K562 (cell line): ENCODE measurements around the gene NLRX1. TPM values are rescaled to one million over a fixed set of nuclear protein-coding genes. Genes with fewer than 3 reads are reported as not detected.
A peak's percentile ranks its signal among the peaks of the same experiment; 100 is the strongest.

Source experiments
- BDP1 ChIP-seq: IDR thresholded peaks from 3 replicates; pipeline ENCODE4 v1.6.1; 2011; ENCODE audit not compliant: insufficient read length, insufficient read depth
- CBFA2T2 ChIP-seq: fragments of 450-650 bp; conservative IDR thresholded peaks from 2 replicates; pipeline ENCODE4 v1.6.1; 2017; ENCODE audit warnings: mild to moderate bottlenecking
- DIDO1 ChIP-seq: fragments of 450-650 bp; IDR thresholded peaks from 2 replicates; pipeline ENCODE4 v1.6.1; 2016; ENCODE audit warnings: low read depth, missing biosample characterization, missing genetic modification characterization
- ELF2 ChIP-seq: fragments of 250-450 bp; sonication (Bioruptor Pico); IDR thresholded peaks from 2 replicates; pipeline ENCODE4 v1.5.0; 2021; ENCODE audit warnings: mild to moderate bottlenecking
- HDAC8 ChIP-seq: fragments of 450-650 bp; IDR thresholded peaks from 2 replicates; pipeline ENCODE4 v1.6.1; 2016; ENCODE audit warnings: mild to moderate bottlenecking, missing genetic modification characterization, moderate library complexity, missing compliant biosample characterization
- HIVEP1 ChIP-seq: fragments of 250-450 bp; sonication (Bioruptor Pico); IDR thresholded peaks from 2 replicates; pipeline ENCODE4 v1.4.0; 2020; ENCODE audit warnings: mild to moderate bottlenecking
- HNRNPH1 ChIP-seq: fragments of 200-400 bp; formaldehyde crosslinking; optimal IDR thresholded peaks from 2 replicates; pipeline ENCODE3; 2017; ENCODE audit warnings: low read depth, mild to moderate bottlenecking, low read length, moderate library complexity
- ILK ChIP-seq: fragments of 450-650 bp; IDR thresholded peaks from 2 replicates; pipeline ENCODE4 v1.6.1; 2016; ENCODE audit warnings: missing genetic modification characterization, low read depth, mild to moderate bottlenecking, missing compliant biosample characterization, moderate library complexity, borderline replicate concordance
- IRF2 ChIP-seq: sonication (generic); formaldehyde crosslinking; IDR thresholded peaks from 2 replicates; pipeline ENCODE4 v1.8.1; 2022; ENCODE audit warnings: mild to moderate bottlenecking, missing genetic modification reagents
- KLF13 ChIP-seq: fragments of 450-650 bp; IDR thresholded peaks from 2 replicates; pipeline ENCODE4 v1.6.1; 2016; ENCODE audit warnings: missing genetic modification characterization, low read depth, mild to moderate bottlenecking, missing compliant biosample characterization, moderate library complexity, borderline replicate concordance
- NEUROD1 ChIP-seq: fragments of 150-350 bp; IDR thresholded peaks from 2 replicates; pipeline ENCODE4 v1.6.1; 2014; ENCODE audit warnings: borderline replicate concordance, low read length, low read depth; ENCODE audit not compliant: partially characterized antibody
- OTX1 ChIP-seq: fragments of 450-650 bp; formaldehyde crosslinking; IDR thresholded peaks from 2 replicates; pipeline ENCODE4 v1.4.0; 2022; ENCODE audit warnings: mild to moderate bottlenecking
- PHF21A ChIP-seq: fragments of 450-650 bp; IDR thresholded peaks from 2 replicates; pipeline ENCODE4 v1.6.1; 2017; ENCODE audit warnings: low read depth, borderline replicate concordance
- POLR2A ChIP-seq: fragments of 450-650 bp; conservative IDR thresholded peaks from 2 replicates; pipeline ENCODE4 v1.6.1; 2016
- RBM22 ChIP-seq: fragments of 200-400 bp; formaldehyde crosslinking; IDR thresholded peaks from 2 replicates; pipeline ENCODE4 v1.6.1; 2018; ENCODE audit warnings: low read length, low read depth; ENCODE audit not compliant: poor library complexity, severe bottlenecking
- RBM25 ChIP-seq: fragments of 200-400 bp; formaldehyde crosslinking; IDR thresholded peaks from 2 replicates; pipeline ENCODE4 v1.6.1; 2018; ENCODE audit warnings: low read length, low read depth, moderate library complexity; ENCODE audit not compliant: severe bottlenecking
- SIN3A ChIP-seq, 2 experiments: fragments of 150-350 bp in 1 of 2; IDR thresholded peaks; 2 replicates each; pipeline ENCODE4 v1.6.1; 2011 to 2016; ENCODE audit warnings: borderline replicate concordance in 2 of 2, low read depth in 2 of 2, low read length in 2 of 2, mild to moderate bottlenecking in 2 of 2, moderate library complexity in 2 of 2; ENCODE audit not compliant: control insufficient read depth in 1 of 2
- SNIP1 ChIP-seq: fragments of 450-650 bp; IDR thresholded peaks from 2 replicates; pipeline ENCODE4 v1.7.1; 2017; ENCODE audit warnings: low read depth, mild to moderate bottlenecking
- ZBTB43 ChIP-seq: sonication (generic); formaldehyde crosslinking; IDR thresholded peaks from 2 replicates; pipeline ENCODE4 v1.8.0; 2023; ENCODE audit warnings: mild to moderate bottlenecking, missing genetic modification reagents
- ZBTB5 ChIP-seq: fragments of 450-650 bp; IDR thresholded peaks from 2 replicates; pipeline ENCODE4 v1.6.1; 2017; ENCODE audit warnings: antibody characterized with exemption
- ZNF165 ChIP-seq: fragments of 250-450 bp; sonication (Bioruptor Pico); IDR thresholded peaks from 2 replicates; pipeline ENCODE4 v1.4.0; 2020; ENCODE audit warnings: borderline replicate concordance
- ZNF444 ChIP-seq: fragments of 250-450 bp; sonication (Bioruptor Pico); IDR thresholded peaks from 2 replicates; pipeline ENCODE4 v1.4.0; 2020; ENCODE audit warnings: mild to moderate bottlenecking, moderate library complexity
- polyA plus RNA-seq, 8 experiments: library from polyadenylated mRNA; depleted of rRNA in 4 of 8; stranded (reverse) in 5 of 8; unstranded in 3 of 8; fragments of >200 nt; fragmentation: Nextera tagmentation in 2 of 8; fragmentation: Illumina TruSeq in 1 of 8; extraction: Ambion mirVana in 2 of 8; extraction: Trizol in 1 of 8; gene quantifications; 2 replicates each; pipeline versions ENCODE4 v1.2.1 to v1.2.3, GENCODE V29; 2011 to 2014; ENCODE audit warnings: inconsistent platforms in 1 of 8, missing spikeins in 1 of 8
- total RNA-seq, 7 experiments: library from RNA; depleted of rRNA in 6 of 7; stranded (reverse); fragments of >200 nt in 6 of 7; fragmentation: Illumina TruSeq in 2 of 7; extraction: Trizol in 2 of 7; gene quantifications; 2 replicates each; pipeline versions ENCODE4 v1.2.1 to v1.2.3, GENCODE V29; 2011 to 2021; ENCODE audit warnings: low replicate concordance in 1 of 7
- TF ChIP-seq, protein P1 (sequence below): sonication (generic); formaldehyde crosslinking; IDR thresholded peaks from 2 replicates; pipeline ENCODE4 v1.8.1; 2023; ENCODE audit warnings: mild to moderate bottlenecking, missing genetic modification reagents

Gene NLRX1
- total and polyA plus RNA-seq, 9 of the 15 experiments (the other 6 are each of a cell fraction or from before 2014, with no cell fraction given): 0.04 to 2.3 (median 0.69) TPM

DNA sequence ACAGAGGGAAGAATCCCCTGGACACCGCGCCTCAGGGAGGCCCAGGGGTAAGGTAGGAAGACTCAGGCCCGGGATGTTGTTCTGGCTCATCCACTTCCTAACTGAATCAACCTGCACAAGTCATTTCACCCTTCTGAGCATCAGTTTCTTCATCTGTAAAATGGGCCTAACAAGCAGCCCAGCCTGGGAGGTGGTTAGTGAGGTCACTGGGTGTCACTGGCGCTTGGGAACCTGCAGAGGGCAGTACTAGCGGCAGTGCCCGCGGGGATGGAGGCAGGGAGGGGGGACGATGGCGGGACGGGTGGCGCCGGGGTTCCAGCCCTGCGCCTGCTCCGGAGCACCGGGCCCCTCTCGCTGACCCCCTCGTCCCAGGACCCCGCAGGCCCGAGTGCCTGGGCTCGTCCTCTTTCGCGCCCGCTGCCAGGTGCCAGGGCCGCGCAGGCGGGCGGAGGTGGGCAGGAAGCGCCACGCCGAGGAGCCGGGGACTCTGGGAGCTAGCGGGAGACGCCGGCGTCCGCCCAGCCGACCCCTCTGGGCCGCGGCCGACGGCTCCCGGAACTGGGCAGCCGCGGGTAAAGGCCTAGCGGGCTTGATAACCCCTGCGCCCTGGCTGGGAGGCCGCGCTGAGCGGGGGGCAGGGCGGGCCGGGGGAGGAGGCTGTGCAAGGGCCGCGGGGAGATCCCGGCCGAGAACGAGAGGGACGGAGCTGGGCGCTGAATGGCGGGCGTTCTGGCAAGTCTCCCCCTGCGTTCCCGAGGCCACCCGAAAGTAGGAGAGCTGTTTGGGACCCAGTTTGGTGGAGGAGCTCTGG lies at the start of gene NLRX1 (continued):
- TF ChIP-seq ZBTB43 (CRISPR knock-in tag): no peak
- TF ChIP-seq DIDO1: no peak
- TF ChIP-seq ZNF444: no peak
- no peak for TF ChIP-seq BDP1
- no peak for TF ChIP-seq ZBTB5
- TF ChIP-seq RBM25: peak; percentile 98
- TF ChIP-seq SIN3A (IDR thresholded peaks at IDR 0.05; ENCODE audit: borderline replicate concordance in 2 of 2, control insufficient read depth in 1 of 2, low read depth in 2 of 2, low read length in 2 of 2): no peak
- no peak for TF ChIP-seq PHF21A
- TF ChIP-seq POLR2A: peak; percentile 48; the same call in 1 of the 2 replicates
- TF ChIP-seq NEUROD1: no peak
- no peak for TF ChIP-seq ILK (tag)
- TF ChIP-seq, protein P1, sequence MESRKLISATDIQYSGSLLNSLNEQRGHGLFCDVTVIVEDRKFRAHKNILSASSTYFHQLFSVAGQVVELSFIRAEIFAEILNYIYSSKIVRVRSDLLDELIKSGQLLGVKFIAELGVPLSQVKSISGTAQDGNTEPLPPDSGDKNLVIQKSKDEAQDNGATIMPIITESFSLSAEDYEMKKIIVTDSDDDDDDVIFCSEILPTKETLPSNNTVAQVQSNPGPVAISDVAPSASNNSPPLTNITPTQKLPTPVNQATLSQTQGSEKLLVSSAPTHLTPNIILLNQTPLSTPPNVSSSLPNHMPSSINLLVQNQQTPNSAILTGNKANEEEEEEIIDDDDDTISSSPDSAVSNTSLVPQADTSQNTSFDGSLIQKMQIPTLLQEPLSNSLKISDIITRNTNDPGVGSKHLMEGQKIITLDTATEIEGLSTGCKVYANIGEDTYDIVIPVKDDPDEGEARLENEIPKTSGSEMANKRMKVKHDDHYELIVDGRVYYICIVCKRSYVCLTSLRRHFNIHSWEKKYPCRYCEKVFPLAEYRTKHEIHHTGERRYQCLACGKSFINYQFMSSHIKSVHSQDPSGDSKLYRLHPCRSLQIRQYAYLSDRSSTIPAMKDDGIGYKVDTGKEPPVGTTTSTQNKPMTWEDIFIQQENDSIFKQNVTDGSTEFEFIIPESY: peak; percentile 99
- TF ChIP-seq SNIP1: no peak
- no peak for TF ChIP-seq HNRNPH1
- TF ChIP-seq IRF2: no peak
- no peak for TF ChIP-seq HDAC8 (tag)
- no peak for TF ChIP-seq ZNF165
- no peak for TF ChIP-seq ELF2 (CRISPR knock-in tag)
- TF ChIP-seq OTX1 (CRISPR knock-in tag): no peak
- no peak for TF ChIP-seq RBM22
- TF ChIP-seq CBFA2T2: no peak
- no peak for TF ChIP-seq KLF13 (tag)
- TF ChIP-seq HIVEP1 (CRISPR knock-in tag): no peak
